ENCODE data around the gene NR1D1. TPM values are rescaled to one million over a fixed set of nuclear protein-coding genes. Genes with fewer than 3 reads are reported as not detected.

The NR1D1 gene
- polyA plus RNA-seq, 1 donor (not counting 4 experiments of a cell fraction or from before 2014, with no cell fraction given) = 1.0 TPM

DNA sequence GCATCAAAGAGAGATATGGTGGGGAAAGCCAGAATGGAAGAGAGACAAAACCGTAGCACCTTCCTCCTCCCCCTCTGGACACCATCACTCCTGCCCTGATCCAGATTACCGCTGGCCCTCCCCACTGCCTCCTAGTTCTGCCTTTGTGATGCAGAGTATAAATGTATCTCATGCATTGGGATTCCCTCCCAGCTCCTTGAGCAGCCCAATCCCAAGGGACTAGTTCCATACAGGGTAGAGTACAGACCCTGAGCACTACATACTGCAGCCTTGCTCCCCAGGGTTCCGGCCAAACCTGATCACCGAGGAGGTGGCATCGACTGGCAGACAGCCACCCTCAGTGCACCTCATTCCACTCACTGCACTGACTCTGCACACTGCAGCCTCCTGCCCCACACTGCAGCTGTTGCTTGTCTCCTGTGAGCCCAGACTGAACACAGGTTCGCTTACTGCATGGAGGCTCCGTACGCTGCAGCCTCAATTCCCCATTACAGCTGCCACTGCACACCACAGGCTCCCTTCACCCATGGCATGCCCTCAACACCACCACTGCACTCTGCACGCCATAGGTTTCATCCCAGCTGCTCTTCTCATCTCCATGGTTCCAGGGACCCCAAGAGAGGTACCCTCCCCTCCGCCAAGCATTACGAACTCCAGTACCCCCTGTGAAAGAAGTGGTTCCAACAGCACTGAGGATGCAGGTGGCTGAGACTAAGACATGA lies 39.3 kb downstream of the NR1D1 start:
- H3K9me3 ChIP-seq (ENCODE audit: control insufficient read depth, low read depth, low read length) = no peaks in the 10 kb centered on the region
- DNase-seq (ENCODE audit: low read depth, low spot score) (no peak), FAIRE-seq (no peak)
- no peaks in the 10 kb centered on the region for H3K79me2 ChIP-seq (ENCODE audit: control insufficient read depth, insufficient read depth, low read length)
- H3K9me1 ChIP-seq (ENCODE audit: control insufficient read depth, extremely low read depth, insufficient read depth, low read length) = no peaks in the 10 kb centered on the region
- H3K27ac ChIP-seq (ENCODE audit: control insufficient read depth, insufficient read depth, low read length) = no peak overlapping the region
- TF ChIP-seq, protein P1, sequence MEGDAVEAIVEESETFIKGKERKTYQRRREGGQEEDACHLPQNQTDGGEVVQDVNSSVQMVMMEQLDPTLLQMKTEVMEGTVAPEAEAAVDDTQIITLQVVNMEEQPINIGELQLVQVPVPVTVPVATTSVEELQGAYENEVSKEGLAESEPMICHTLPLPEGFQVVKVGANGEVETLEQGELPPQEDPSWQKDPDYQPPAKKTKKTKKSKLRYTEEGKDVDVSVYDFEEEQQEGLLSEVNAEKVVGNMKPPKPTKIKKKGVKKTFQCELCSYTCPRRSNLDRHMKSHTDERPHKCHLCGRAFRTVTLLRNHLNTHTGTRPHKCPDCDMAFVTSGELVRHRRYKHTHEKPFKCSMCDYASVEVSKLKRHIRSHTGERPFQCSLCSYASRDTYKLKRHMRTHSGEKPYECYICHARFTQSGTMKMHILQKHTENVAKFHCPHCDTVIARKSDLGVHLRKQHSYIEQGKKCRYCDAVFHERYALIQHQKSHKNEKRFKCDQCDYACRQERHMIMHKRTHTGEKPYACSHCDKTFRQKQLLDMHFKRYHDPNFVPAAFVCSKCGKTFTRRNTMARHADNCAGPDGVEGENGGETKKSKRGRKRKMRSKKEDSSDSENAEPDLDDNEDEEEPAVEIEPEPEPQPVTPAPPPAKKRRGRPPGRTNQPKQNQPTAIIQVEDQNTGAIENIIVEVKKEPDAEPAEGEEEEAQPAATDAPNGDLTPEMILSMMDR (optimal IDR thresholded peaks at IDR 0.05 in 1 of 3, IDR thresholded peaks at IDR 0.05 in 1 of 3, conservative IDR thresholded peaks at IDR 0.05 in 1 of 3; ENCODE audit: extremely low read depth in 1 of 3, insufficient read depth in 2 of 3, low read length in 3 of 3) = no peak
- TF ChIP-seq EZH2 (IDR thresholded peaks at IDR 0.05; ENCODE audit: low read length) = no peak
- H3K4me1 ChIP-seq (ENCODE audit: control insufficient read depth, extremely low read depth, insufficient read depth, low read length) = peaks cover 28% of the 10 kb centered on the region
- H3K9ac ChIP-seq (ENCODE audit: control insufficient read depth, extremely low read depth, insufficient read depth, low read length) = no peak overlapping the region
- H3K4me3 ChIP-seq (ENCODE audit: control insufficient read depth in 2 of 3, extremely low read depth in 1 of 3, insufficient read depth in 2 of 3, low read depth in 1 of 3, low read length in 3 of 3) = no peak overlapping the region
- H3K27me3 ChIP-seq (ENCODE audit: control insufficient read depth, extremely low read depth, insufficient read depth, low read length) = peaks cover 12% of the 10 kb centered on the region
- dilution Hi-C loops (cut with MboI; ENCODE audit: extremely low pct_ligation_motif_present, low sequenced_read_pairs) = no loop called here
- no peaks in the 10 kb centered on the region for H3K36me3 ChIP-seq (ENCODE audit: control insufficient read depth in 2 of 2, extremely low read depth in 1 of 2, insufficient read depth in 2 of 2, low read length in 2 of 2)
- no peaks in the 10 kb centered on the region for H4K20me1 ChIP-seq (ENCODE audit: control insufficient read depth, extremely low read depth, insufficient read depth, low read length)
- H3K4me2 ChIP-seq (ENCODE audit: control insufficient read depth, extremely low read depth, insufficient read depth, low read depth, low read length) = no peak overlapping the region
- H2AFZ ChIP-seq (ENCODE audit: control insufficient read depth, low read length) = no peak overlapping the region

- H3K79me2 ChIP-seq (ENCODE audit: control insufficient read depth, insufficient read depth, low read length) = no peaks in the 10 kb centered on the region
- H3K4me1 ChIP-seq (ENCODE audit: control insufficient read depth, extremely low read depth, insufficient read depth, low read length) = peaks cover 24% of the 10 kb centered on the region
- no peak overlapping the region for H2AFZ ChIP-seq (ENCODE audit: control insufficient read depth, low read length)
- peaks cover 12% of the 10 kb centered on the region for H3K27me3 ChIP-seq (ENCODE audit: control insufficient read depth, extremely low read depth, insufficient read depth, low read length)
- H3K9ac ChIP-seq (ENCODE audit: control insufficient read depth, extremely low read depth, insufficient read depth, low read length) = no peak overlapping the region
- H3K9me3 ChIP-seq (ENCODE audit: control insufficient read depth, low read depth, low read length) = no peaks in the 10 kb centered on the region
- DNase-seq (ENCODE audit: low read depth, low spot score) (no peak), FAIRE-seq (no peak)
- no peaks in the 10 kb centered on the region for H4K20me1 ChIP-seq (ENCODE audit: control insufficient read depth, extremely low read depth, insufficient read depth, low read length)
- no peak overlapping the region for H3K4me2 ChIP-seq (ENCODE audit: control insufficient read depth, extremely low read depth, insufficient read depth, low read depth, low read length)
- H3K27ac ChIP-seq (ENCODE audit: control insufficient read depth, insufficient read depth, low read length) = no peak overlapping the region
- no peak overlapping the region for H3K4me3 ChIP-seq (ENCODE audit: control insufficient read depth in 2 of 3, extremely low read depth in 1 of 3, insufficient read depth in 2 of 3, low read depth in 1 of 3, low read length in 3 of 3)
- no peaks in the 10 kb centered on the region for H3K9me1 ChIP-seq (ENCODE audit: control insufficient read depth, extremely low read depth, insufficient read depth, low read length)
- no peaks in the 10 kb centered on the region for H3K36me3 ChIP-seq (ENCODE audit: control insufficient read depth in 2 of 2, extremely low read depth in 1 of 2, insufficient read depth in 2 of 2, low read length in 2 of 2)
- dilution Hi-C loops (cut with MboI; ENCODE audit: extremely low pct_ligation_motif_present, low sequenced_read_pairs) = no loop called here
- no peak for TF ChIP-seq EZH2 (IDR thresholded peaks at IDR 0.05; ENCODE audit: low read length)
- TF ChIP-seq, protein P1 (optimal IDR thresholded peaks at IDR 0.05 in 1 of 3, IDR thresholded peaks at IDR 0.05 in 1 of 3, conservative IDR thresholded peaks at IDR 0.05 in 1 of 3; ENCODE audit: extremely low read depth in 1 of 3, insufficient read depth in 2 of 3, low read length in 3 of 3) = no peak
Observed at GRCh38 chr17:40059729-40060475, 40.5 kb downstream of the NR1D1 start.
